ENCODE data around the gene COL24A1. TPM values are rescaled to one million over a fixed set of nuclear protein-coding genes. Genes with fewer than 3 reads are reported as not detected.

COL24A1 gene
- total and polyA plus RNA-seq, 2 of the 8 experiments (the other 6 are each of a cell fraction or from before 2014, with no cell fraction given) = 0.23 to 1.1 TPM

DNA sequence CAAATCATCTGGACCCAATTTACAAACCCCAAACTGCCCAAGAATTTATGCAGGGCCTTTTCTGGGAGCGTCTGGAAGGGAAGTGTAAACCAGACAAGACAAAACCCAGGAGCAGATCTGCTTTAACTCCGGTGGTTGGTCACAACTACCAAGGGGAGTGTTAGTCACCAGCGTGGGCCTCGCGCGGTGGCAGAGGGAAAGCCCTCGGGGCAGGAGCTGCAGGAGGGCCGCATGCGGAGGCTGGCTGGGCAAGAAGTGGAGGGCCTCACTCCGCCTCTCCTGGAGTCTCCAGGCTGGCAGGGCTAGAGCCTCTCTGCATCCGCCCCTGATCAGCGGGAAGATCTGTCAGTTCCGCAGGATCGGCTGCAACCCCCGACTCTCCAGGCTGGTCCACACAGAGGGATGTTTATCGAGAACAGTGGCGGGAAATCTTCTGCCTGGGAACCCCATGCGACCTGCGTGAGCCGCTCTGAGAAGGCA is 2.0 kb downstream of the COL24A1 start:
- Histone ChIP-seq H3K79me1 (ENCODE audit: low read depth, low read length) (no peaks in the 10 kb centered on the region), H3K4ac (replicated peaks; ENCODE audit: insufficient read length, low read depth, low read length) (no peak overlapping the region), H3K27me3 (replicated peaks in 1 of 4; ENCODE audit: control insufficient read depth in 3 of 4, extremely low read depth in 1 of 4, insufficient read depth in 3 of 4, low read length in 3 of 4) (peaks cover 18 to 38% (median 32%) of the 10 kb centered on the region in 4 experiments), H3K9ac (replicated peaks in 1 of 4; ENCODE audit: extremely low read depth in 1 of 4, low read depth in 3 of 4, low read length in 3 of 4) (no peak overlapping the region), H2AFZ (ENCODE audit: low read length) (peak overlapping the region; percentile 81; the same call in 1 of the 2 replicates), H3K4me2 (ENCODE audit: insufficient read depth in 1 of 2, low read depth in 2 of 2, low read length in 2 of 2) (peak overlapping the region; percentile 86 to 98), H3K23ac (ENCODE audit: insufficient read length) (no peak overlapping the region), H3K36me3 (ENCODE audit: control insufficient read depth in 2 of 4, insufficient read depth in 4 of 4, low read length in 3 of 4) (no peaks in the 10 kb centered on the region), H3K56ac (replicated peaks; ENCODE audit: insufficient read length, low read depth, low read length) (no peak overlapping the region), H3K79me2 (ENCODE audit: control insufficient read depth in 1 of 2, insufficient read depth in 2 of 2, low read length in 2 of 2) (no peaks in the 10 kb centered on the region), H3K4me1 (replicated peaks in 1 of 4; ENCODE audit: control insufficient read depth in 3 of 4, insufficient read depth in 4 of 4, low read length in 3 of 4) (peaks cover 0 to 17% (median 12%) of the 10 kb centered on the region in 4 experiments; a peak in 6 of 7 replicates), H2AK5ac (ENCODE audit: low read depth, low read length) (no peak overlapping the region), H2BK15ac (ENCODE audit: low read length) (no peak overlapping the region), H3K4me3 (ENCODE audit: extremely low read depth in 1 of 4, insufficient read depth in 2 of 4, low read depth in 3 of 4, low read length in 4 of 4) (peak overlapping the region; percentile 28 to 65 (median 40); a peak in 7 of 8 replicates), H2BK12ac (ENCODE audit: low read depth, low read length) (peak overlapping the region; percentile 69; the same call in 1 of the 2 replicates), H4K91ac (replicated peaks; ENCODE audit: insufficient read length, low read length) (no peak overlapping the region), H2BK5ac (ENCODE audit: low read depth, low read length) (no peak overlapping the region), H3K14ac (ENCODE audit: insufficient read length) (no peak overlapping the region), H4K5ac (ENCODE audit: insufficient read length, low read depth, low read length) (no peak overlapping the region), H3K27ac (ENCODE audit: low read depth, low read length) (no peak overlapping the region), H2BK20ac (ENCODE audit: low read length) (no peak overlapping the region), H4K20me1 (replicated peaks in 1 of 2; ENCODE audit: control insufficient read depth in 1 of 2, insufficient read depth in 2 of 2, low read length in 2 of 2) (no peaks in the 10 kb centered on the region), H3K18ac (ENCODE audit: extremely low read depth, low read length) (no peak overlapping the region), H2BK120ac (replicated peaks; ENCODE audit: low read depth, low read length) (no peak overlapping the region), H4K8ac (ENCODE audit: extremely low read depth, insufficient read depth, low read length) (peak overlapping the region; percentile 58; the same call in 1 of the 2 replicates), H3K9me3 (ENCODE audit: insufficient read depth in 2 of 2, low read depth in 1 of 2, low read length in 1 of 2) (no peaks in the 10 kb centered on the region; a peak in 1 of 4 replicates), H3K23me2 (ENCODE audit: low read depth, low read length) (peaks cover 19% of the 10 kb centered on the region)
- no peak for TF ChIP-seq TAF7 (optimal IDR thresholded peaks at IDR 0.05; ENCODE audit: borderline replicate concordance, low read depth, low read length)
- TF ChIP-seq, protein P1, sequence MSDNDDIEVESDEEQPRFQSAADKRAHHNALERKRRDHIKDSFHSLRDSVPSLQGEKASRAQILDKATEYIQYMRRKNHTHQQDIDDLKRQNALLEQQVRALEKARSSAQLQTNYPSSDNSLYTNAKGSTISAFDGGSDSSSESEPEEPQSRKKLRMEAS (IDR thresholded peaks at IDR 0.05) = peak; percentile 59; the same call in 1 of the 2 replicates
- no peak for FAIRE-seq
- ChIA-PET POLR2A (ENCODE audit: partially characterized antibody) (no interaction called here), CTCF (ENCODE audit: partially characterized antibody) (interaction anchor here (0.6 kb wide), 1 partner anchor 40 kb away, joined by 3 read pairs; no protein-coding TSS in a partner anchor)
- peak in 1 of 2 experiments; percentile 63 for DNase-seq (ENCODE audit: low read depth in 1 of 2, low spot score in 2 of 2)
- 17% methylated on average over 20 of the region's 20 CpGs; no CpG with 5 or more reads in 1 of the 2 experiments for WGBS, 2 experiments (ENCODE audit: extremely low coverage in 1 of 2, insufficient coverage in 1 of 2, insufficient read length in 1 of 2, insufficient replicate concordance in 2 of 2, low coverage in 1 of 2, low lambda C conversion rate in 2 of 2, missing lambda C conversion rate in 1 of 2)

All from H1 (cell line).